IMR-90 (cell line): Measurements from ENCODE around the gene MLLT3. TPM values are rescaled to one million over a fixed set of nuclear protein-coding genes. Genes with fewer than 3 reads are reported as not detected.

ENCODE experiments used
- ATAC-seq: fragments of 200-7000 bp; cut with Tn5 transposase; 2 replicates; pipeline ENCODE4 v1.9.1; 2020; ENCODE audit warnings: low read depth, mild to moderate bottlenecking, moderate library complexity
- BruUV-seq: library from RNA; stranded (reverse); fragments of 400-500 nt; replicated peaks from 2 replicates; lab custom pipeline; 2021; lab: Mats Ljungman, UMichigan
- CTCF ChIA-PET: fragments of 300-600 bp; formaldehyde crosslinking; extraction: SDS; loops from one replicate; lab custom pipeline; 2021; ENCODE audit warnings: antibody characterized with exemption; lab: Yijun Ruan, JAX
- POLR2A ChIA-PET: fragments of 300-600 bp; sonication (Branson Sonifier 250); formaldehyde crosslinking; loops from one replicate; lab custom pipeline; 2022; ENCODE audit warnings: antibody characterized with exemption; ENCODE audit not compliant: unreplicated experiment; lab: Charles Lee
- DNase-seq: peaks from one replicate; pipeline ENCODE4 v3.0.0; 2013
- H2AFZ ChIP-seq: replicated peaks from 2 replicates; pipeline ENCODE3; 2013; ENCODE audit warnings: low read length, mild to moderate bottlenecking; ENCODE audit not compliant: poor library complexity
- H2AK5ac ChIP-seq: 2 replicates; pipeline ENCODE4 v1.6.1; 2013; ENCODE audit warnings: low read depth, low read length, inconsistent platforms
- H2AK9ac ChIP-seq: replicated peaks from 2 replicates; pipeline ENCODE3; 2013; ENCODE audit warnings: mild to moderate bottlenecking, low read depth, low read length, moderate library complexity; ENCODE audit not compliant: poor library complexity
- H2BK120ac ChIP-seq: 2 replicates; pipeline ENCODE4 v1.6.1; 2013; ENCODE audit warnings: low read depth, low read length, inconsistent platforms
- H2BK15ac ChIP-seq: 3 replicates; pipeline ENCODE4 v1.6.1; 2013; ENCODE audit warnings: low read depth, low read length, inconsistent platforms
- H2BK20ac ChIP-seq: 2 replicates; pipeline ENCODE4 v1.6.1; 2013; ENCODE audit warnings: low read depth, mild to moderate bottlenecking, inconsistent platforms, low read length, moderate library complexity
- H2BK5ac ChIP-seq: 2 replicates; pipeline ENCODE4 v1.6.1; 2013; ENCODE audit warnings: mild to moderate bottlenecking, low read depth, low read length, inconsistent platforms; ENCODE audit not compliant: poor library complexity, severe bottlenecking
- H3K14ac ChIP-seq: replicated peaks from 2 replicates; pipeline ENCODE4 v1.6.1; 2013; ENCODE audit warnings: low read depth, low read length, inconsistent platforms
- H3K18ac ChIP-seq: 2 replicates; pipeline ENCODE4 v1.6.1; 2013; ENCODE audit warnings: low read depth, low read length, control low read depth
- H3K23ac ChIP-seq: 2 replicates; pipeline ENCODE4 v1.6.1; 2013; ENCODE audit warnings: low read depth, low read length, inconsistent platforms
- H3K27ac ChIP-seq: 2 replicates; pipeline ENCODE4 v1.5.1; 2013; ENCODE audit warnings: mild to moderate bottlenecking, control low read depth, low read length; ENCODE audit not compliant: insufficient read depth
- H3K27me3 ChIP-seq: 2 replicates; pipeline ENCODE4 v1.6.1; 2013; ENCODE audit warnings: low read length; ENCODE audit not compliant: control insufficient read depth, insufficient read depth
- H3K36me3 ChIP-seq: 2 replicates; pipeline ENCODE4 v1.6.1; 2013; ENCODE audit warnings: low read length, mixed read lengths; ENCODE audit not compliant: control insufficient read depth, insufficient read depth
- H3K4ac ChIP-seq: 2 replicates; pipeline ENCODE4 v1.6.1; 2013; ENCODE audit warnings: low read depth, low read length, inconsistent platforms
- H3K4me1 ChIP-seq: 2 replicates; pipeline ENCODE4 v1.6.1; 2013; ENCODE audit warnings: low read length, mixed read lengths; ENCODE audit not compliant: control insufficient read depth, insufficient read depth
- H3K4me2 ChIP-seq: 2 replicates; pipeline ENCODE4 v1.6.1; 2013; ENCODE audit warnings: low read depth, mild to moderate bottlenecking, control low read depth, low read length, moderate library complexity
- H3K4me3 ChIP-seq: 2 replicates; pipeline ENCODE4 v1.5.1; 2013; ENCODE audit warnings: low read depth, mild to moderate bottlenecking, control low read depth, low read length, moderate library complexity; ENCODE audit not compliant: insufficient read depth
- H3K56ac ChIP-seq: 2 replicates; pipeline ENCODE4 v1.6.1; 2013; ENCODE audit warnings: low read length, inconsistent platforms; ENCODE audit not compliant: insufficient read depth; ENCODE audit errors: extremely low read depth
- H3K79me1 ChIP-seq, 2 experiments: 2 replicates each; pipeline ENCODE4 v1.6.1; 2013; ENCODE audit warnings: low read length in 2 of 2, inconsistent platforms in 1 of 2, low read depth in 1 of 2
- H3K9ac ChIP-seq: 2 replicates; pipeline ENCODE4 v1.6.1; 2013; ENCODE audit warnings: low read depth, low read length, control low read depth
- H3K9me1 ChIP-seq: 2 replicates; pipeline ENCODE4 v1.6.1; 2013; ENCODE audit warnings: low read length, inconsistent platforms; ENCODE audit not compliant: insufficient read depth
- H3K9me3 ChIP-seq: 2 replicates; pipeline ENCODE4 v1.6.1; 2013; ENCODE audit warnings: low read length; ENCODE audit not compliant: control insufficient read depth, insufficient read depth
- H4K20me1 ChIP-seq: 2 replicates; pipeline ENCODE4 v1.6.1; 2013; ENCODE audit warnings: low read length, inconsistent platforms; ENCODE audit not compliant: insufficient read depth
- H4K5ac ChIP-seq: 2 replicates; pipeline ENCODE4 v1.6.1; 2013; ENCODE audit warnings: mild to moderate bottlenecking, low read depth, low read length, control low read depth
- H4K8ac ChIP-seq, 2 experiments: 2 replicates each; pipeline ENCODE4 v1.6.1; 2013; ENCODE audit warnings: low read depth in 2 of 2, low read length in 2 of 2, control low read depth in 1 of 2, inconsistent platforms in 1 of 2
- H4K91ac ChIP-seq: 2 replicates; pipeline ENCODE4 v1.6.1; 2013; ENCODE audit warnings: low read depth, low read length, inconsistent platforms; ENCODE audit not compliant: insufficient read depth
- BHLHE40 ChIP-seq: fragments of 150-350 bp; IDR thresholded peaks from 2 replicates; pipeline ENCODE4 v1.6.1; 2016; ENCODE audit warnings: mild to moderate bottlenecking, low read depth, low read length
- CEBPB ChIP-seq: IDR thresholded peaks from 2 replicates; pipeline ENCODE4 v1.6.1; 2012; ENCODE audit warnings: low read depth, low read length, improper control_type of control experiment
- CTCF ChIP-seq: conservative IDR thresholded peaks from 2 replicates; pipeline ENCODE4 v1.5.1; 2012; ENCODE audit warnings: mild to moderate bottlenecking, low read depth, low read length, improper control_type of control experiment
- FOS ChIP-seq: fragments of 150-350 bp; IDR thresholded peaks from 2 replicates; pipeline ENCODE4 v1.6.1; 2016; ENCODE audit warnings: low read depth, low read length
- MAFK ChIP-seq: IDR thresholded peaks from 2 replicates; pipeline ENCODE4 v1.6.1; 2012; ENCODE audit warnings: low read depth, low read length, improper control_type of control experiment
- MAZ ChIP-seq: IDR thresholded peaks from 2 replicates; pipeline ENCODE4 v1.6.1; 2012; ENCODE audit warnings: low read depth, mild to moderate bottlenecking, low read length, improper control_type of control experiment, moderate library complexity, borderline replicate concordance
- MXI1 ChIP-seq: IDR thresholded peaks from 2 replicates; pipeline ENCODE4 v1.6.1; 2012; ENCODE audit warnings: low read depth, mild to moderate bottlenecking, low read length, moderate library complexity, borderline replicate concordance
- NFE2L2 ChIP-seq: fragments of 150-350 bp; IDR thresholded peaks from 2 replicates; pipeline ENCODE4 v1.6.1; 2016; ENCODE audit warnings: low read depth, mild to moderate bottlenecking, low read length
- RCOR1 ChIP-seq: IDR thresholded peaks from 2 replicates; pipeline ENCODE4 v1.6.1; 2012; ENCODE audit warnings: mild to moderate bottlenecking, low read length, improper control_type of control experiment; ENCODE audit not compliant: insufficient replicate concordance
- SMC3 ChIP-seq: fragments of 150-350 bp; IDR thresholded peaks from 2 replicates; pipeline ENCODE4 v1.6.1; 2016; ENCODE audit warnings: low read depth, mild to moderate bottlenecking, antibody characterized with exemption, low read length, moderate library complexity
- WGBS, 2 experiments: methylation state at CpG; one replicate each; pipeline versions ENCODE4 v1.1.5 to v1.1.7; 2013; ENCODE audit warnings: missing lambda C conversion rate in 2 of 2; ENCODE audit not compliant: insufficient read length in 1 of 2; ENCODE audit errors: extremely low coverage in 2 of 2; 5-methylcytosine and 5-hydroxymethylcytosine counted together
- dilution Hi-C: fragments of 300-500 bp; cut with HindIII; formaldehyde crosslinking; loops from one replicate; pipeline ENCODE4 v1.14.3; 2018; ENCODE audit warnings: low sequenced_read_pairs; ENCODE audit not compliant: unreplicated experiment
- in situ Hi-C: fragments of 300-500 bp; cut with MboI; formaldehyde crosslinking; loops from 3 replicates; pipeline ENCODE4 v1.14.3; 2019; ENCODE audit warnings: low sequenced_read_pairs, inconsistent platforms, mixed read lengths
- intact Hi-C: fragments of 100-400 bp; cut with micrococcal nuclease; formaldehyde crosslinking; loops from 2 replicates; pipeline ENCODE4 v1.10.0; 2022
- polyA plus RNA-seq, 3 experiments: library from polyadenylated mRNA; depleted of rRNA; stranded (reverse); fragments of >200 nt; gene quantifications; 2 replicates each; pipeline ENCODE4 v1.2.3, GENCODE V29; 2012; ENCODE audit warnings: low replicate concordance in 1 of 3
- total RNA-seq: library from RNA; depleted of rRNA; stranded (reverse); fragments of >200 nt; gene quantifications from 2 replicates; pipeline ENCODE4 v1.2.3, GENCODE V29; 2012

Gene MLLT3
- total and polyA plus RNA-seq, 2 of the 4 experiments (the other 2 are of a cell fraction): 10.4 to 21.1 TPM

GRCh38 chr9:20506099-20506900, 116.0 kb downstream of the MLLT3 start:
- H2BK120ac ChIP-seq: no peak overlapping the region
- ChIA-PET CTCF (interaction anchor here (0.9 to 1.0 kb wide), 2 partner anchors 40 to 43 kb away, joined by 3 to 5 read pairs; no protein-coding TSS in a partner anchor), POLR2A (no interaction called here)
- H3K9me3 ChIP-seq: no peaks in the 10 kb centered on the region
- H3K4ac ChIP-seq: no peak overlapping the region
- H4K8ac ChIP-seq: no peak overlapping the region
- no peak overlapping the region for H2AK9ac ChIP-seq
- H3K9ac ChIP-seq: no peak overlapping the region
- H3K36me3 ChIP-seq: no peaks in the 10 kb centered on the region
- no peak overlapping the region for H2AK5ac ChIP-seq
- peaks cover 6 to 16% of the 10 kb centered on the region in 2 experiments; a peak in 3 of 4 replicates for H3K79me1 ChIP-seq
- intact Hi-C loops (no loop called here), dilution Hi-C loops (no loop called here), in situ Hi-C loops (no loop called here)
- no peak overlapping the region for H2AFZ ChIP-seq
- BruUV-seq: no TSS peak
- H3K9me1 ChIP-seq: peaks cover 2% of the 10 kb centered on the region; the same call in 1 of the 2 replicates
- no peak overlapping the region for H3K4me3 ChIP-seq
- 91% methylated on average over 7 of the region's 11 CpGs; no CpG with 5 or more reads in 1 of the 2 experiments for WGBS, 2 experiments
- H3K18ac ChIP-seq: no peak overlapping the region
- ATAC-seq (no peak), DNase-seq (peak; percentile 2)
- no peak overlapping the region for H3K23ac ChIP-seq
- TF ChIP-seq MAFK (no peak), SMC3 (no peak), MXI1 (no peak), MAZ (no peak), CEBPB (no peak), RCOR1 (no peak), CTCF (no peak), BHLHE40 (no peak), FOS (no peak), NFE2L2 (no peak)
- H3K27me3 ChIP-seq: no peaks in the 10 kb centered on the region
- no peak overlapping the region for H4K5ac ChIP-seq
- H3K14ac ChIP-seq: no peak overlapping the region
- H3K4me1 ChIP-seq: peaks cover 2% of the 10 kb centered on the region; the same call in 1 of the 2 replicates
- no peak overlapping the region for H4K91ac ChIP-seq
- no peak overlapping the region for H2BK20ac ChIP-seq
- no peak overlapping the region for H2BK15ac ChIP-seq
- H3K56ac ChIP-seq: no peak overlapping the region
- no peak overlapping the region for H3K27ac ChIP-seq
- H2BK5ac ChIP-seq: no peak overlapping the region
- H3K4me2 ChIP-seq: no peak overlapping the region
- no peaks in the 10 kb centered on the region for H4K20me1 ChIP-seq
